ENCODE measurements around the gene TJAP1.

GRCh38 chr6:43516697-43517504 is 39.5 kb downstream of the TJAP1 start, which contains the start of the genes POLR1C and YIPF3:
- TF ChIP-seq CTCF (conservative IDR thresholded peaks at IDR 0.05): no peak
- TF ChIP-seq EZH2 (IDR thresholded peaks at IDR 0.05; ENCODE audit: low read depth): no peak
